ENCODE results near the gene PAPPA. TPM values are rescaled to one million over a fixed set of nuclear protein-coding genes. Genes with fewer than 3 reads are reported as not detected.

Gene PAPPA
- total and polyA plus RNA-seq, 8 donors, result 0.45 to 11.7 (median 1.9) TPM

DNA sequence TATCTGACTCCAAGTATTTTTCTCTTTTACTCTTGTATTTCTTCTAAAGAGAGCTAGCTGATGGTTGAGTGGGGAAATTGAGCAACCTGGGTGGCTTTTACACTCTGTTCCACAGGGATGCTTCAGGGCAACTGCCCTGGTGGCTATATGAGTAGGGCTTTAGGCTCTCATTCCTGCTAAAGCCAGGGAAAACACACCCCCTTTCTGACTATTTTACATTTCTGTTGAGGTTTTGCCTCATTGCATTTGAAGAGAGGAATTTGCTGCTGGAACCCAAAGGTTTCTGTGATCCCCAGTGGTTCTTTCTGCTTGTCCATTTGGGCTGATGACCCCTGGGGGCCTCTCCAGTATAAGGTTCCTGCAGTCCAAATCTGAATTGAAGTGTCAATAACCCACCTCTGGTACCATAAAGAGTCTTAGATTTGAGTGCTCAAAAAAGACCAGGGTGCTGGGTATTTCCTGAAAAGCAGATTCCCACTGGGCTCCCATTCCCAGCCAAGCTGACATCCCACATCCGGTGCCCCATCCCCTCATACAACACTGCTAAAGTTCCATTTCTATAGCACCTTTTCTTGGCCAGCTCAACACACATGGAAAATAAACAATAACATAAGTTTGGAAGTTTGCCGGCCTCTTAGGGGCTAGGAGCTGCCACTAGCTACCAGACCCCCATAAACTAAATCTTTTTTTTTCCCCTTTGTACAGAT lies 59.5 kb downstream of the PAPPA start:
- no peak overlapping the region for H3K4me3 ChIP-seq
- H3K4me1 ChIP-seq, result no peaks in the 10 kb centered on the region
- DNase-seq, result no peak
- WGBS, 5 donors, result 53 to 72% (median 57%) methylated on average over 2 of the region's 2 CpGs
- intact Hi-C loops (cut with DNase I; ENCODE audit: low total_unique reads), result no loop called here
- H3K27me3 ChIP-seq, result no peaks in the 10 kb centered on the region
- H3K36me3 ChIP-seq, result peaks cover 0 to 10% (median 3%) of the 10 kb centered on the region in 4 donors
- no peaks in the 10 kb centered on the region for H3K9me3 ChIP-seq
- TF ChIP-seq EP300 (IDR thresholded peaks at IDR 0.05) (no peak), POLR2AphosphoS5 (IDR thresholded peaks at IDR 0.05) (no peak), POLR2A (IDR thresholded peaks at IDR 0.05) (no peak)
- TF ChIP-seq, protein P1, sequence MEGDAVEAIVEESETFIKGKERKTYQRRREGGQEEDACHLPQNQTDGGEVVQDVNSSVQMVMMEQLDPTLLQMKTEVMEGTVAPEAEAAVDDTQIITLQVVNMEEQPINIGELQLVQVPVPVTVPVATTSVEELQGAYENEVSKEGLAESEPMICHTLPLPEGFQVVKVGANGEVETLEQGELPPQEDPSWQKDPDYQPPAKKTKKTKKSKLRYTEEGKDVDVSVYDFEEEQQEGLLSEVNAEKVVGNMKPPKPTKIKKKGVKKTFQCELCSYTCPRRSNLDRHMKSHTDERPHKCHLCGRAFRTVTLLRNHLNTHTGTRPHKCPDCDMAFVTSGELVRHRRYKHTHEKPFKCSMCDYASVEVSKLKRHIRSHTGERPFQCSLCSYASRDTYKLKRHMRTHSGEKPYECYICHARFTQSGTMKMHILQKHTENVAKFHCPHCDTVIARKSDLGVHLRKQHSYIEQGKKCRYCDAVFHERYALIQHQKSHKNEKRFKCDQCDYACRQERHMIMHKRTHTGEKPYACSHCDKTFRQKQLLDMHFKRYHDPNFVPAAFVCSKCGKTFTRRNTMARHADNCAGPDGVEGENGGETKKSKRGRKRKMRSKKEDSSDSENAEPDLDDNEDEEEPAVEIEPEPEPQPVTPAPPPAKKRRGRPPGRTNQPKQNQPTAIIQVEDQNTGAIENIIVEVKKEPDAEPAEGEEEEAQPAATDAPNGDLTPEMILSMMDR (IDR thresholded peaks at IDR 0.05), result no peak
- no peak overlapping the region for H3K27ac ChIP-seq

GRCh38 chr9:116213693-116214047 lies 60.1 kb downstream of the PAPPA start:
- TF ChIP-seq EP300 (IDR thresholded peaks at IDR 0.05) (no peak), POLR2AphosphoS5 (IDR thresholded peaks at IDR 0.05) (no peak), POLR2A (IDR thresholded peaks at IDR 0.05) (no peak)
- TF ChIP-seq, protein P1 (IDR thresholded peaks at IDR 0.05), result no peak
- no peak for DNase-seq
- no peaks in the 10 kb centered on the region for H3K4me1 ChIP-seq
- 29 to 41% (median 38%) methylated on average over 3 of the region's 3 CpGs for WGBS, 5 donors
- no peaks in the 10 kb centered on the region for H3K27me3 ChIP-seq
- H3K36me3 ChIP-seq, result peaks cover 0 to 10% (median 3%) of the 10 kb centered on the region in 4 donors
- intact Hi-C loops (cut with DNase I; ENCODE audit: low total_unique reads), result no loop called here
- no peak overlapping the region for H3K27ac ChIP-seq
- H3K9me3 ChIP-seq, result no peaks in the 10 kb centered on the region
- H3K4me3 ChIP-seq, result no peak overlapping the region

DNA sequence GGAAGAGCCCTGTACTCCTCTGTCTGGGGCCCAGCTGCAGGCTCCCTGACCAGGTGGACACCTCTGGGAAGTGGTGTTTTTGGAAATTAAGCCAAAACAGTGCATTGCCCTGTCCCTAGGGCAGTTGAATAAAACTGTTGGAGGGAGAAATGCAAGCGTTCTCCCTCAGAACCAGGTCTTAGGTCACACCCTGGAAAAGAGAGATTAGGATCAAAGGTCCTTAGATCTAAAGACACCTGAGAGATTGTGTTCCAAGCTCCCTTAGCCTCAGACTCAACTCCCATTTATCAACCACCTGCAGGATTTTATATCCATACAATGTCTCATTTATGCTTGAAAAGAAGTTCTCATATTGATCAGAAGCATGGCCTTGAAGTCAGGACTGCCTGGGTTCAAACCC lies 64.8 kb downstream of the PAPPA start:
- 16 to 62% (median 48%) methylated on average over 1 of the region's 1 CpG for WGBS, 5 donors
- no peak for DNase-seq
- Histone ChIP-seq H3K27me3 (no peaks in the 10 kb centered on the region), H3K4me1 (no peaks in the 10 kb centered on the region), H3K27ac (no peak overlapping the region), H3K9me3 (no peaks in the 10 kb centered on the region), H3K36me3 (peaks cover 0 to 5% (median 0%) of the 10 kb centered on the region in 4 donors), H3K4me3 (no peak overlapping the region)
- intact Hi-C loops (cut with DNase I; ENCODE audit: low total_unique reads), result no loop called here
- TF ChIP-seq EP300 (IDR thresholded peaks at IDR 0.05) (no peak), POLR2AphosphoS5 (IDR thresholded peaks at IDR 0.05) (no peak), POLR2A (IDR thresholded peaks at IDR 0.05) (no peak)
- TF ChIP-seq, protein P1 (IDR thresholded peaks at IDR 0.05), result no peak

GRCh38 chr9:116219686-116220085 lies 66.1 kb downstream of the PAPPA start:
- Histone ChIP-seq H3K27ac (no peak overlapping the region), H3K27me3 (no peaks in the 10 kb centered on the region), H3K4me3 (no peak overlapping the region), H3K36me3 (no peaks in the 10 kb centered on the region), H3K9me3 (no peaks in the 10 kb centered on the region), H3K4me1 (no peaks in the 10 kb centered on the region)
- 55 to 72% (median 65%) methylated on average over 11 of the region's 11 CpGs for WGBS, 5 donors
- intact Hi-C loops (cut with DNase I; ENCODE audit: low total_unique reads), result no loop called here
- no peak for DNase-seq
- TF ChIP-seq POLR2A (IDR thresholded peaks at IDR 0.05), result no peak
- TF ChIP-seq, protein P1 (IDR thresholded peaks at IDR 0.05), result no peak
- no peak for TF ChIP-seq EP300 (IDR thresholded peaks at IDR 0.05)
- no peak for TF ChIP-seq POLR2AphosphoS5 (IDR thresholded peaks at IDR 0.05)
